Fibroblast of lung (primary cell): ENCODE measurements around the gene PEDS1.
"Not testable (repeated sequence)": the region's sequence is repeated elsewhere in the genome, so short reads cannot be mapped to it uniquely, and the experiment has no call there.

Source experiments
- CTCF ChIP-seq, 2 donors: IDR thresholded peaks in 1 of 2; conservative IDR thresholded peaks in 1 of 2; 1 replicate in 1 of 2; 2 replicates in 1 of 2; pipeline ENCODE4 v1.5.1; 2011 to 2012; ENCODE audit warnings: low read length in 2 of 2, control low read depth in 1 of 2, inconsistent platforms in 1 of 2, low read depth in 1 of 2, mild to moderate bottlenecking in 1 of 2
- EZH2 ChIP-seq: IDR thresholded peaks from 2 replicates; pipeline ENCODE4 v1.5.1; 2012; ENCODE audit warnings: low read length, control low read depth, mild to moderate bottlenecking; ENCODE audit errors: missing control alignments

GRCh38 chr20:50201710-50202109 lies 48.2 kb upstream of the PEDS1 start:
- TF ChIP-seq CTCF (conservative IDR thresholded peaks at IDR 0.05 in 1 of 2, IDR thresholded peaks at IDR 0.05 in 1 of 2; ENCODE audit: low read depth in 1 of 2, low read length in 2 of 2); EZH2: not testable (repeated sequence)
